Thyroid gland (tissue), 4 donors: ENCODE measurements around the gene ACAD8.

Source experiments
- POLR2A ChIP-seq, 2 donors: fragments of 450-650 bp; IDR thresholded peaks; one replicate each; pipeline ENCODE4 v1.6.1; 2017; ENCODE audit warnings: antibody characterized with exemption in 2 of 2, mild to moderate bottlenecking in 2 of 2, moderate library complexity in 1 of 2
- TF ChIP-seq, protein P1 (sequence below), 6 experiments: fragments of 200-600 bp in 3 of 6; fragments of 450-650 bp in 3 of 6; sonication (generic) in 3 of 6; IDR thresholded peaks; one replicate each; pipeline ENCODE4 v1.5.1; 2016 to 2019; ENCODE audit warnings: antibody characterized with exemption in 6 of 6, mild to moderate bottlenecking in 2 of 6, inconsistent platforms in 1 of 6, moderate library complexity in 1 of 6

DNA sequence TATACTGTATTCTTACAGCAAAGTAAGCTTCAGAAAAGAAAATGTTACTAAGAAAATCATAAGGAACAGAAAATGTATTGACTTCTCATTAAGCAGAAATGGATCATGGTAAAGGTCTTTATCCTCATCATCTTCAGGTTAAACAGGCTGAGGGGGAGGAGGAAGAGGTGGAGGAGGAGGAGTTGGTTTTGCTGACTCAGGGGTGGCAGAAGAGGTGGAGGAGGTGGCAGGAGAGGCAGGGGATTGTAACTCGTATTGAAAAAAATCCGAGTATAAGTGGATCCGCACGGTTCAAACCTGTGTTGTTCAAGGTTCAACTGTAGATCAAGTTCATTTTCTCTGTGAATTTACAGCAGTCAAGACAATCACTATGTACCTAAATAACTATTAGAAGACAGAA, 35.8 kb downstream of the ACAD8 start:
- TF ChIP-seq, protein P1, sequence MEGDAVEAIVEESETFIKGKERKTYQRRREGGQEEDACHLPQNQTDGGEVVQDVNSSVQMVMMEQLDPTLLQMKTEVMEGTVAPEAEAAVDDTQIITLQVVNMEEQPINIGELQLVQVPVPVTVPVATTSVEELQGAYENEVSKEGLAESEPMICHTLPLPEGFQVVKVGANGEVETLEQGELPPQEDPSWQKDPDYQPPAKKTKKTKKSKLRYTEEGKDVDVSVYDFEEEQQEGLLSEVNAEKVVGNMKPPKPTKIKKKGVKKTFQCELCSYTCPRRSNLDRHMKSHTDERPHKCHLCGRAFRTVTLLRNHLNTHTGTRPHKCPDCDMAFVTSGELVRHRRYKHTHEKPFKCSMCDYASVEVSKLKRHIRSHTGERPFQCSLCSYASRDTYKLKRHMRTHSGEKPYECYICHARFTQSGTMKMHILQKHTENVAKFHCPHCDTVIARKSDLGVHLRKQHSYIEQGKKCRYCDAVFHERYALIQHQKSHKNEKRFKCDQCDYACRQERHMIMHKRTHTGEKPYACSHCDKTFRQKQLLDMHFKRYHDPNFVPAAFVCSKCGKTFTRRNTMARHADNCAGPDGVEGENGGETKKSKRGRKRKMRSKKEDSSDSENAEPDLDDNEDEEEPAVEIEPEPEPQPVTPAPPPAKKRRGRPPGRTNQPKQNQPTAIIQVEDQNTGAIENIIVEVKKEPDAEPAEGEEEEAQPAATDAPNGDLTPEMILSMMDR (IDR thresholded peaks at IDR 0.05) = no peak
- no peak for TF ChIP-seq POLR2A (IDR thresholded peaks at IDR 0.05)
